ENCODE data around the gene STAG3. TPM values are rescaled to one million over a fixed set of nuclear protein-coding genes. Genes with fewer than 3 reads are reported as not detected.
"Not testable (repeated sequence)": the region's sequence is repeated elsewhere in the genome, so short reads cannot be mapped to it uniquely, and the experiment has no call there.

Gene STAG3
- total RNA-seq, 1 donor from 2014 or later = not detected

DNA sequence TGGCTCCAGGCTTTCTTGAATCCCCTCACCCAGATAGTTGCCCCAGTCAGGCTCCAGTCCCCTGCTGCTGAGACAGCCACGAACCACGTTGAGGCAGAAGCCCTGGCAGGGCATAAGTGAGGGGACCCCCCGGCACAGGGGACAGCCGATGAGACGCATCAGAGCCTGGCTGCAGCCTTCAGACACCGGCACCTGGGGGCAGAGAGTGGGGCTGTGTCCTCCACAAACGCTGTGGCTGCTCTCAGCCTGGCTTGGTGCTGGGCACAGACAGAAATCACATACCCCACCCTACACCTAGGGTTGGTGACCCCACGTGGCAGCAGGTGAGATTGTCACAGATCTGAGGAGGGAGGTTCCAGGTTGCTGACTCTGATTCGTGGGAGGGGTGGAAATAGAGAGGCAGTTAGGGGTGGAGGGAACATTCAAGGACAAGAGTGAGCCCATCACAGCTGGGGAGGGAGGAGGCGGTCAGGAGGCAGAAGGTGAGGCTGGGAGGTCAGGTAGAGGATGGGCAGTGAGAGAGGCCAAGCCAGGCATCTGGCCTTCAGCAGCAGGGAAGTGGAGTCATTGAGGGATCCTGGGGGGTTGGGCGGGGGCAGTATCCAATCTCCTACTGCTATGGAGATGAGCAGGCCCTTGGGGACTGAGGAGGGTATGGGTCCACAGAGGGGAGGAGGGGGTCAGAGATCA lies 3.8 kb upstream of the STAG3 start:
- DNase-seq (ENCODE audit: low read depth) = no peak

DNA sequence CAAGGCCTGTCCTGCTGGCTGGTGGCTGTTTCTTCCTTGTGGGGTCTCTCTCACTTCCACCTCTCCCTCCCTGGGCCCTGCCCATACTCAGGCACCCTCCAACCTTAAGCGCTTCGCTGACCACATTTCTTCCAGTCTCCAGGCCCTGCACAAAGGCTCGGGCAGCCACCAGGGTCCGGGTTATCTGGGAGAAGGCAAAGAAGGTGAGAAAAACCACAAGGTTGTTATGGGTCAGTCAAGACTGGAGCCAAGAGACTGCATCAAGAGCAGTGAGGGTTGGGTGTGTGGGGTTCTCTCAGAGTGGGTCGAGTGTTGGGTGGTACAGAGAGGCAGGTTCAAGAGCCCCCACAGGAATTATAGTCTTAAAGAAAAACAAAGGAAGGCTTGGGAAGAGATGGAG lies 3.1 kb upstream of the STAG3 start:
- no peak for DNase-seq (ENCODE audit: low read depth)

- DNase-seq (ENCODE audit: low read depth) = no peak
Measured at GRCh38 chr7:100175296-100175935, 2.3 kb upstream of the STAG3 start.

DNA sequence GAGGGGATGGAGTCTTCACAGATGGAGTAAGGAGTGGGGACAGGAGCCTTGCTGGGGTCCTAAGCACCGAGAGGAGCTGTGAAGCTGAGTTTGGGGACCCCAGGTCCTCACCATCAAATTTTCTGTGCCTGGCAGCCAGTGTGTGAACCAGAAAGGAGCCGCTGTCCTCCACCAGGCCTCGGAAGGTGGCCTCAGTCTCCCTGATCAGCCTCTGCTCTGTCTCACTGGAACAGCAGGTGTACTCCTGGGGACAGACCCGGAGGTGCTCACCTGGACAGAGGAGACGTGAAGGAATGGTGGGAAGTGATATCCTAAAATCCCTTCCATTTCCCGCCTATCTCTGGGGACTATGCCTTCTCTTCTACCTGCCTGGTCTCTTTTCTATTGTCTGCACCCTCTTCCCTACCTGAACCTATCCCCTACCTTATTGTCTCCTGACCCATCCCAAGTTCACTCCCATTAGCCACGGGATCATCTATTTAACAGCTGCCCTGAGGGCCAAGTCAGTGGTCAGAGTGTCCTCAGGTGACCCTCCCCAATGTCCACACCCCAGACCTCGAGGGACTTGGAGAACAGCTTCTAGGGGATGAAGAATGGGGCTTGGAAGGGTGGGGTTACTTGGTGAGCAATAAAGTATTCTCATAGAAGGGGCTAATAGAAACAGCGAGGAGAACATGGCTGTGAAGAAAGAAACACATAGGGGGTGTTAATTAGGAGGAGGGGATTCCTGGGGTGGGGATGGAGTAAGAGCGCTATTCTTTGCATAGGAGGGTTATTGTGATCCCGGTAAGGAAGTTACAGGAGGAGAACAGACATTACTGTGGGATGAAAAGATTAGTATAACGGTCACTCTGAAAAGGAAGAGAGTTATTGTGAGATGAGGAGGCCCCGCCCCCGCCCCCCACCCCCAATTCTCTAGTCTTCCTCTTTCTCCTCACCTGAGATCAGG lies 1.3 kb upstream of the STAG3 start:
- no peak for DNase-seq (ENCODE audit: low read depth)

DNA sequence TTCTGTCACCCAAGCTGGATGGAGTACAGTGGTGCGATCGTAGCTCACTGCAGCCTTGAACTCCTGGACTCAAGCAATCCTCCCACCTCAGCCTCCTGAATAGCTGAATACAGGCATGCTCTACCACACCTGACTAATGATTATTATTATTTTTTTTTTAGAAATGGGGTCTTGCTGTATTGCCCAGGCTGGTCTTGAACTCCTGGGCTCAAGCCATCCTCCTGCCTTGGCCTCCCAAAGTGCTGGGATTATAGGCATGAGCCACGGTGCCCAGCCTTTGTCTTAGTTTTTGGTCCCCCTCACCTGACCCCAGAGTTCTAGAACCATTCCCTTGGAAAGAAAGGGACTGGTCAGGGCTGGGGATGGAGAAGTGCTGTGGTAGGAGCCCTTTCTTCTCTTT lies 2.4 kb downstream of the STAG3 start:
- not testable (repeated sequence) for DNase-seq (ENCODE audit: low read depth)

DNA sequence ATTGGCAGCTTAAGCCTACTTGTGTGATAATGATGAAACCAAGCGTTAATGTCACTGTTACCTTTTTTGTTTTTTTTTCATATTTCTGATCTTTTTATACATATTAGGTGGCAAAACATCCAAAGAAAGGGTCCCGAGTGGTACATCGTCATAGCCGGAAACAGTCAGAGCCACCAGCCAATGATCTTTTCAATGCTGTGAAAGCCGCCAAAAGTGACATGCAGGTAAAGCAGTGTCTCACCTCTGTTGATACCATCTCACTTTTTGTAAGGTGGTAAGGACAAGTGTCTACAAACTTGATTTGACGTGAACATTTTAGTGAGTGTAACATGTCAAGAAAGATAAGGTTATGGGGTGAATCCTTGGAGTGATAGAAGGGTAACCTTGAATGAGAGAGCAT lies 4.9 kb downstream of the STAG3 start:
- not testable (repeated sequence) for DNase-seq (ENCODE audit: low read depth)

DNA sequence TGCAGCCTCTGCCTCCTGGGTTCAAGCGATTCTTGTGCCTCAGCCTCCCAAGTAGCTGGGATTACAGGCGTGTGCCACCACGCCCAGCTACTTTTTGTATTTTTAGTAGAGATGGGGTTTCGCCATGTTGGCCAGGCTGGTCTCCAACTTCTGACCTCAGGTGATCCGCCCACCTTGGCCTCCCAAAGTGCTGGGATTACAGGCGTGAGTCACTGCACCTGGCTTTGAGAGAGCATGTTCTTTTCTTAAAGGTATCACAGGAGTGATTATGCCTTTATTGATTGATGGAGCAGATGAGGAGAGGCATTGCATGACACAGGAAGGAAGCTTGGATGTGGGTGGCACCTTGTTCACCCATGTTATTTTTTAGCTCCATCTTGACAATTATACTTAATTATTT lies 5.4 kb downstream of the STAG3 start:
- DNase-seq (ENCODE audit: low read depth) = not testable (repeated sequence)

DNA sequence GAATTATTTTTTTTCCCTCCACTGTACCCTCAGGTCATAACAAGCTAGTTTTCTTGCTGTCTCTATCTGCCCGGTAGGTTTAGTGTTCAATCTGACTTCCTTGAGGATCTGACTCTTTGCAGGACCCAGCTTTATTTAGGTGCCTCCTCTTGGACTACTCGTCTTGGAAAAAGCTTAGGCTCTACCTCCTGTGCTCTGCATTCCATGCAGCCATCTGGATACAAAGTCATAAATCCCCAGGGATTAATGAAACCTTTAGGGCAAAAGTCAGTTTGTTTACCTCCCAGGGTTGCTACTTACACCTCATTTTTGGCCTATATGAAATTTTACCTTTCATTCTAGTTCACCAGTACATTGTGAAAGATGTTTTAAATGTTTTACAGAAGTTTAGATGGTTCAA lies 8.0 kb downstream of the STAG3 start:
- no peak for DNase-seq (ENCODE audit: low read depth)

DNA sequence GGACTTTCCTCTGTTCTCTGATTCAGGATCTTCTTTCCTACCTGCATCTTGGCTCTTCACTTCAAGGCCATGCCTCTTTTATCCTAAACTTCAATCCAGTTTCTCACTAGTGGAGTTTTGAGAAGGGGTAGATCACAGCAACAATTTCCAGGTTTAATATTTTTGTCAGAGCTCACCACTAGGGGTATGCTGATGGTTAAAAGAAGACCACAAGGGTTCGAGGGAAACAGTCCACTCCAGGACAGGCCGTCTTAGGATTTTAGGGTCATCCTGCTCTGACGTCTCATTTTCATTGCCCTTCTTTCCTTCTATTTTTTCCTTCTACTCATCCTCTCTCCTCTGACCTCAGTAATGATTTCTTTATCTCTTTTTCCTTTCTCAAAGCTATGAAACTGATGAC lies 11.3 kb downstream of the STAG3 start:
- no peak for DNase-seq (ENCODE audit: low read depth)

- DNase-seq (ENCODE audit: low read depth) = peak; percentile 42
Measured at GRCh38 chr7:100190048-100190711, 12.5 kb downstream of the STAG3 start.

GRCh38 chr7:100191775-100192174 lies 14.1 kb downstream of the STAG3 start:
- DNase-seq (ENCODE audit: low read depth) = peak; percentile 60

DNA sequence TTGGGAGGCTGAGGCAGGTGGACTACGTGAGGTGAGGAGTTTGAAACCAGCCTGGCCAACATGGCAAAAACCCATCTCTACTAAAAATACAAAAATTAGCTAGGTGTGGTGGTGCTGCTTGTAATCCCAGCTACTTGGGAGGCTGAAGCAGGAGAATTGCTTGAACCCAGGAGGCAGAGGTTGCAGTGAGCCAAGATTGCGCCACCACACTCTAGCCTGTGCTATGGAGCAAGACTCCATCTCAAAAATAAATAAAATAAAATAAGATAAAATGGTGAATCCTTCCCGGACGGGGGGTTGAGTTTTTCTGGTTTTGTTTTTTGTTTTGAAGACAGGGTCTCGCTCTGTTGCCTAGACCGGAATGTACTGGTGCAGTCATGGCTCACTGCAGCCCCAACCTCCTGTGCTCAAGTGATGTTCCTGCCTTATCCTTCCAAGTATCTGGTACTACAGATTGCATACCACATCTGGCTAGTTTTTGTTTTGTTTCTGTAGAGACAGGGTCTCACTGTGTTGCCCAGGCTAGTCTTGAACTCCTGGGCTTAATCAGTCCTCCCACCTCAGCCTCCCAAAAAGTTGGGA lies 14.7 kb downstream of the STAG3 start:
- DNase-seq (ENCODE audit: low read depth) = not testable (repeated sequence)

GRCh38 chr7:100192969-100193368 lies 15.3 kb downstream of the STAG3 start:
- no peak for DNase-seq (ENCODE audit: low read depth)

DNA sequence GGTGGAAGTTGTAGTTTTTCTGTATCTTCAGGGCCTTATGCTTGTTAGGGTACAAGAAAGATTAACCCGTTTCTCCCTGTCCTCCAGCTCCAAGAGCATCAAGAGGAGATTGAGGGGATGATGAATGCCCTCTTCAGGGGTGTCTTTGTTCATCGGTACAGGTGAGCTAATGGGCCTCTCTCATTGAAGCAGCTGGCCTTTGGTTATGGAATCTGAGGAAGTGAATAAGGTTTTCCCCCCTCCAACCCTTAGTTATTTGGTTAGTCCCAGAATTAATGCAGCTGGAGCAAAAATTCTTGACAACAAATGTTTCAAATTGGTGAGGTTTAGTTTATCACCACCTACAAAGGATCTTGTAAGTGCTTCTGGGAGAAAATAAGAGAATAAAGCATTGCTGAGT lies 17.5 kb downstream of the STAG3 start:
- DNase-seq (ENCODE audit: low read depth) = no peak

DNA sequence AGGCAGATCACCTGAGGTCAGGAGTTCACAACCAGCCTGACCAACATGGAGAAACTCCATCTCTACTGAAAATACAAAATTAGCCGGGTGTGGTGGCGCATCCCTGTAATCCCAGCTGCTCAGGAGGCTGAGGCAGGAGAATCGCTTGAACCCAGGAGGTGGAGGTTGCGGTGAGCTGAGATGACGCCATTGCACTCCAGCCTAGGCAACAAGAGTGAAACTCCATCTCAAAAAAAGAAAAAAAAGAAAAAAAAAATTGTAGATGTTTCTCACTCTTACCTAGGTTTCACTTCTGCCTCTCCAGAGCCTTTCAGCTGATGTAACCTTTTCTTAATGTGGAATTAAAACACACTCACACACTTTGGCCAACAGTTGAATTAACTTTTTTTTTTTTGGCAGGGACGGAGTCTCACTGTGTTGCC lies 18.2 kb downstream of the STAG3 start:
- not testable (repeated sequence) for DNase-seq (ENCODE audit: low read depth)

GRCh38 chr7:100198266-100198665 lies 20.5 kb downstream of the STAG3 start:
- no peak for DNase-seq (ENCODE audit: low read depth)

GRCh38 chr7:100200693-100201092 lies 23.0 kb downstream of the STAG3 start:
- no peak for DNase-seq (ENCODE audit: low read depth)

GRCh38 chr7:100204454-100204853 lies 26.7 kb downstream of the STAG3 start:
- DNase-seq (ENCODE audit: low read depth) = no peak

GRCh38 chr7:100208911-100209408 lies 31.2 kb downstream of the STAG3 start:
- peak; percentile 23 for DNase-seq (ENCODE audit: low read depth)

GRCh38 chr7:100209493-100209892 lies 31.8 kb downstream of the STAG3 start:
- DNase-seq (ENCODE audit: low read depth) = no peak

DNA sequence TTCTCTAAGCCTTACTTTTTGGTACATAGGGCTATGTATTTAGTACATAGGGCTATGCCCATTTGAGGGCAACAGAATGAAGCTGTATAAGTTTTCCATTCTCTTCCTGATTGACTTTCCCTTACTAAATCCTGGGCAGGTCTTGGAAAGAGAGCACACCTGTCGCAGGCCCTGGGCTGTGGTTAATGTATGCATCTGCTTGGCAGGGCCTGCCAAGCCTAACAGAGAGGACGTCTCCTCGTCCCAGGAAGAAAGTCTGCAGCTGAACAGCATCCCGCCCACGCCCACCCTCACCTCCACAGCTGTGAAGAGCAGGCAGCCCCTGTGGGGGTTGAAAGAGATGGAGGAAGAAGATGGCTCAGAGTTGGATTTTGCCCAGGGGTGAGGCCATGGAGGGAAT lies 33.1 kb downstream of the STAG3 start:
- no peak for DNase-seq (ENCODE audit: low read depth)
